HepG2 (cell line): Measurements from ENCODE around the gene RBM12. TPM values are rescaled to one million over a fixed set of nuclear protein-coding genes. Genes with fewer than 3 reads are reported as not detected.
A peak's percentile ranks its signal among the peaks of the same experiment; 100 is the strongest.

ENCODE experiments used
- CBX5 ChIP-seq: sonication (generic); formaldehyde crosslinking; IDR thresholded peaks from 2 replicates; pipeline ENCODE4 v1.4.0; 2020; ENCODE audit warnings: missing genetic modification reagents, borderline replicate concordance
- MXD4 ChIP-seq: IDR thresholded peaks from 2 replicates; pipeline ENCODE4 v1.6.1; 2016; ENCODE audit warnings: mild to moderate bottlenecking, missing biosample characterization, missing genetic modification reagents
- NCOA1 ChIP-seq: sonication (generic); formaldehyde crosslinking; IDR thresholded peaks from 2 replicates; pipeline ENCODE4 v1.9.0; 2021; ENCODE audit warnings: missing genetic modification reagents
- SMC3 ChIP-seq: IDR thresholded peaks from 2 replicates; pipeline ENCODE4 v1.6.1; 2011; ENCODE audit warnings: low read length, improper control_type of control experiment
- SP4 ChIP-seq: sonication (generic); formaldehyde crosslinking; IDR thresholded peaks from 2 replicates; pipeline ENCODE4 v1.8.1; 2023; ENCODE audit warnings: mild to moderate bottlenecking, missing genetic modification reagents
- TARDBP ChIP-seq: sonication (generic); formaldehyde crosslinking; IDR thresholded peaks from 2 replicates; pipeline ENCODE4 v1.8.0; 2022; ENCODE audit warnings: mild to moderate bottlenecking, missing genetic modification reagents
- ZNF17 ChIP-seq: sonication (generic); formaldehyde crosslinking; IDR thresholded peaks from 2 replicates; pipeline ENCODE4 v1.5.0; 2020; ENCODE audit warnings: mild to moderate bottlenecking, missing genetic modification reagents
- ZNF263 ChIP-seq: sonication (generic); formaldehyde crosslinking; IDR thresholded peaks from 2 replicates; pipeline ENCODE4 v1.4.0; 2020; ENCODE audit warnings: missing genetic modification reagents
- ZNF530 ChIP-seq: sonication (generic); formaldehyde crosslinking; IDR thresholded peaks from 2 replicates; pipeline ENCODE4 v1.5.0; 2020; ENCODE audit warnings: low read depth, mild to moderate bottlenecking, missing genetic modification reagents
- ZNF605 ChIP-seq: sonication (generic); formaldehyde crosslinking; IDR thresholded peaks from 2 replicates; pipeline ENCODE4 v1.8.0; 2022; ENCODE audit warnings: mild to moderate bottlenecking, missing genetic modification reagents
- ZNF652 ChIP-seq: IDR thresholded peaks from 2 replicates; pipeline ENCODE4 v1.6.1; 2016; ENCODE audit warnings: low read depth, borderline replicate concordance
- polyA plus RNA-seq, 8 experiments: library from polyadenylated mRNA; depleted of rRNA in 3 of 8; stranded (reverse) in 7 of 8; unstranded in 1 of 8; fragments of >200 nt; fragmentation: Illumina TruSeq in 4 of 8; extraction: Trizol in 4 of 8; gene quantifications; 2 replicates each; pipeline versions ENCODE4 v1.2.1 to v1.2.3, GENCODE V29; 2011 to 2016; ENCODE audit warnings: low read depth in 4 of 8, missing spikeins in 1 of 8, mixed read lengths in 1 of 8; ENCODE audit not compliant: insufficient read depth in 1 of 8
- total RNA-seq, 5 experiments: library from RNA; depleted of rRNA; stranded (reverse); fragments of >200 nt; fragmentation: Illumina TruSeq; extraction: Trizol; gene quantifications; 2 replicates each; pipeline ENCODE4 v1.2.3, GENCODE V29; 2016; ENCODE audit warnings: low read depth in 1 of 5
- TF ChIP-seq, protein P1 (sequence below), 2 experiments: fragments of 450-650 bp in 1 of 2; sonication (generic) in 1 of 2; formaldehyde crosslinking in 1 of 2; IDR thresholded peaks; 2 replicates each; pipeline versions ENCODE4 v1.6.1 to v1.8.0; 2016 to 2022; ENCODE audit warnings: antibody characterized with exemption in 1 of 2, mild to moderate bottlenecking in 1 of 2, missing genetic modification reagents in 1 of 2
- TF ChIP-seq, protein P2 (sequence below): IDR thresholded peaks from 2 replicates; pipeline ENCODE4 v1.6.1; 2018; ENCODE audit warnings: missing genetic modification reagents
- TF ChIP-seq, protein P3 (sequence below): IDR thresholded peaks from 2 replicates; pipeline ENCODE4 v1.6.1; 2016; ENCODE audit warnings: low read depth, borderline replicate concordance
- TF ChIP-seq, protein P4 (sequence below): sonication (generic); formaldehyde crosslinking; IDR thresholded peaks from 2 replicates; pipeline ENCODE4 v1.4.0; 2020; ENCODE audit warnings: missing genetic modification reagents, borderline replicate concordance
- TF ChIP-seq, protein P5 (sequence below): sonication (generic); formaldehyde crosslinking; conservative IDR thresholded peaks from 2 replicates; pipeline ENCODE4 v1.8.0; 2022; ENCODE audit warnings: low read depth, missing genetic modification reagents

Gene RBM12
- total and polyA plus RNA-seq, 2 of the 13 experiments (the other 11 are each of a cell fraction or from before 2014, with no cell fraction given), result 97.9 to 104 TPM

DNA sequence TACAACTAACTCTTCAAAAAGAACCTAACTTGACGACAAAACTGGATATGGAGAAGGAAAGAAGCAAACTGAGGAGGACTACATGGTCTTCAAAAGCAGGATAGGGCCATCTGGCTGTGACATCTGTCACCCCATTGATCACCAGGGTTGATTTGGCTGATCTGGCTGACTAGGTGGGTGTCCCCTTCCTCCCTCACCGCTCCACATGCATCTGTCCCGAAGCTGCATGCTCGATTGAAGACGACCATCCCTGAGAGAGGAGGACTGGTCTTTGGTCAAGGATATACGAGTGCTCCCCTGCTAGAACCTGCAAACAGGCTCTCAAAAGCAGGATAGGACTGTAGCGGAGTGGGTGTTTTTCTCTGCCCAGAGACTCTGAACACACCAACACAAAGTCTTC, 21.7 kb downstream of the RBM12 start (continued):
- TF ChIP-seq, protein P1, sequence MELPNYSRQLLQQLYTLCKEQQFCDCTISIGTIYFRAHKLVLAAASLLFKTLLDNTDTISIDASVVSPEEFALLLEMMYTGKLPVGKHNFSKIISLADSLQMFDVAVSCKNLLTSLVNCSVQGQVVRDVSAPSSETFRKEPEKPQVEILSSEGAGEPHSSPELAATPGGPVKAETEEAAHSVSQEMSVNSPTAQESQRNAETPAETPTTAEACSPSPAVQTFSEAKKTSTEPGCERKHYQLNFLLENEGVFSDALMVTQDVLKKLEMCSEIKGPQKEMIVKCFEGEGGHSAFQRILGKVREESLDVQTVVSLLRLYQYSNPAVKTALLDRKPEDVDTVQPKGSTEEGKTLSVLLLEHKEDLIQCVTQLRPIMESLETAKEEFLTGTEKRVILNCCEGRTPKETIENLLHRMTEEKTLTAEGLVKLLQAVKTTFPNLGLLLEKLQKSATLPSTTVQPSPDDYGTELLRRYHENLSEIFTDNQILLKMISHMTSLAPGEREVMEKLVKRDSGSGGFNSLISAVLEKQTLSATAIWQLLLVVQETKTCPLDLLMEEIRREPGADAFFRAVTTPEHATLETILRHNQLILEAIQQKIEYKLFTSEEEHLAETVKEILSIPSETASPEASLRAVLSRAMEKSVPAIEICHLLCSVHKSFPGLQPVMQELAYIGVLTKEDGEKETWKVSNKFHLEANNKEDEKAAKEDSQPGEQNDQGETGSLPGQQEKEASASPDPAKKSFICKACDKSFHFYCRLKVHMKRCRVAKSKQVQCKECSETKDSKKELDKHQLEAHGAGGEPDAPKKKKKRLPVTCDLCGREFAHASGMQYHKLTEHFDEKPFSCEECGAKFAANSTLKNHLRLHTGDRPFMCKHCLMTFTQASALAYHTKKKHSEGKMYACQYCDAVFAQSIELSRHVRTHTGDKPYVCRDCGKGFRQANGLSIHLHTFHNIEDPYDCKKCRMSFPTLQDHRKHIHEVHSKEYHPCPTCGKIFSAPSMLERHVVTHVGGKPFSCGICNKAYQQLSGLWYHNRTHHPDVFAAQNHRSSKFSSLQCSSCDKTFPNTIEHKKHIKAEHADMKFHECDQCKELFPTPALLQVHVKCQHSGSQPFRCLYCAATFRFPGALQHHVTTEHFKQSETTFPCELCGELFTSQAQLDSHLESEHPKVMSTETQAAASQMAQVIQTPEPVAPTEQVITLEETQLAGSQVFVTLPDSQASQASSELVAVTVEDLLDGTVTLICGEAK (IDR thresholded peaks at IDR 0.05), result no peak
- TF ChIP-seq, protein P1 (CRISPR knock-in tag; IDR thresholded peaks at IDR 0.05), result no peak
- TF ChIP-seq MXD4 (CRISPR knock-in tag), result no peak
- no peak for TF ChIP-seq ZNF652
- TF ChIP-seq, protein P2, sequence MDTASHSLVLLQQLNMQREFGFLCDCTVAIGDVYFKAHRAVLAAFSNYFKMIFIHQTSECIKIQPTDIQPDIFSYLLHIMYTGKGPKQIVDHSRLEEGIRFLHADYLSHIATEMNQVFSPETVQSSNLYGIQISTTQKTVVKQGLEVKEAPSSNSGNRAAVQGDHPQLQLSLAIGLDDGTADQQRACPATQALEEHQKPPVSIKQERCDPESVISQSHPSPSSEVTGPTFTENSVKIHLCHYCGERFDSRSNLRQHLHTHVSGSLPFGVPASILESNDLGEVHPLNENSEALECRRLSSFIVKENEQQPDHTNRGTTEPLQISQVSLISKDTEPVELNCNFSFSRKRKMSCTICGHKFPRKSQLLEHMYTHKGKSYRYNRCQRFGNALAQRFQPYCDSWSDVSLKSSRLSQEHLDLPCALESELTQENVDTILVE, result no peak
- TF ChIP-seq NCOA1 (CRISPR knock-in tag), result no peak
- no peak for TF ChIP-seq SP4 (CRISPR knock-in tag)
- no peak for TF ChIP-seq TARDBP (CRISPR knock-in tag)
- TF ChIP-seq ZNF17 (CRISPR knock-in tag), result no peak
- no peak for TF ChIP-seq SMC3
- TF ChIP-seq, protein P3, sequence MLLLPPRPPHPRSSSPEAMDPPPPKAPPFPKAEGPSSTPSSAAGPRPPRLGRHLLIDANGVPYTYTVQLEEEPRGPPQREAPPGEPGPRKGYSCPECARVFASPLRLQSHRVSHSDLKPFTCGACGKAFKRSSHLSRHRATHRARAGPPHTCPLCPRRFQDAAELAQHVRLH (CRISPR knock-in tag), result no peak
- peak; percentile 76 for TF ChIP-seq ZNF263 (CRISPR knock-in tag)
- TF ChIP-seq, protein P4, sequence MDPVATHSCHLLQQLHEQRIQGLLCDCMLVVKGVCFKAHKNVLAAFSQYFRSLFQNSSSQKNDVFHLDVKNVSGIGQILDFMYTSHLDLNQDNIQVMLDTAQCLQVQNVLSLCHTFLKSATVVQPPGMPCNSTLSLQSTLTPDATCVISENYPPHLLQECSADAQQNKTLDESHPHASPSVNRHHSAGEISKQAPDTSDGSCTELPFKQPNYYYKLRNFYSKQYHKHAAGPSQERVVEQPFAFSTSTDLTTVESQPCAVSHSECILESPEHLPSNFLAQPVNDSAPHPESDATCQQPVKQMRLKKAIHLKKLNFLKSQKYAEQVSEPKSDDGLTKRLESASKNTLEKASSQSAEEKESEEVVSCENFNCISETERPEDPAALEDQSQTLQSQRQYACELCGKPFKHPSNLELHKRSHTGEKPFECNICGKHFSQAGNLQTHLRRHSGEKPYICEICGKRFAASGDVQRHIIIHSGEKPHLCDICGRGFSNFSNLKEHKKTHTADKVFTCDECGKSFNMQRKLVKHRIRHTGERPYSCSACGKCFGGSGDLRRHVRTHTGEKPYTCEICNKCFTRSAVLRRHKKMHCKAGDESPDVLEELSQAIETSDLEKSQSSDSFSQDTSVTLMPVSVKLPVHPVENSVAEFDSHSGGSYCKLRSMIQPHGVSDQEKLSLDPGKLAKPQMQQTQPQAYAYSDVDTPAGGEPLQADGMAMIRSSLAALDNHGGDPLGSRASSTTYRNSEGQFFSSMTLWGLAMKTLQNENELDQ (CRISPR knock-in tag), result no peak
- TF ChIP-seq, protein P5, sequence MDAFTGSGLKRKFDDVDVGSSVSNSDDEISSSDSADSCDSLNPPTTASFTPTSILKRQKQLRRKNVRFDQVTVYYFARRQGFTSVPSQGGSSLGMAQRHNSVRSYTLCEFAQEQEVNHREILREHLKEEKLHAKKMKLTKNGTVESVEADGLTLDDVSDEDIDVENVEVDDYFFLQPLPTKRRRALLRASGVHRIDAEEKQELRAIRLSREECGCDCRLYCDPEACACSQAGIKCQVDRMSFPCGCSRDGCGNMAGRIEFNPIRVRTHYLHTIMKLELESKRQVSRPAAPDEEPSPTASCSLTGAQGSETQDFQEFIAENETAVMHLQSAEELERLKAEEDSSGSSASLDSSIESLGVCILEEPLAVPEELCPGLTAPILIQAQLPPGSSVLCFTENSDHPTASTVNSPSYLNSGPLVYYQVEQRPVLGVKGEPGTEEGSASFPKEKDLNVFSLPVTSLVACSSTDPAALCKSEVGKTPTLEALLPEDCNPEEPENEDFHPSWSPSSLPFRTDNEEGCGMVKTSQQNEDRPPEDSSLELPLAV (CRISPR knock-in tag), result no peak
- TF ChIP-seq ZNF605 (CRISPR knock-in tag), result peak; percentile 47; the same call in 1 of the 2 replicates
- TF ChIP-seq ZNF530, result no peak
- TF ChIP-seq CBX5, result 0 out of 2 replicates have a peak, but pooled peaks have one; percentile 16
